COLO829 (cell line): Measurements from ENCODE around the gene PSMB5.

Experiments
- DNase-seq: peaks from one replicate; pipeline ENCODE4 v3.0.0; 2012; ENCODE audit warnings: low spot score

PSMB5 gene

DNA sequence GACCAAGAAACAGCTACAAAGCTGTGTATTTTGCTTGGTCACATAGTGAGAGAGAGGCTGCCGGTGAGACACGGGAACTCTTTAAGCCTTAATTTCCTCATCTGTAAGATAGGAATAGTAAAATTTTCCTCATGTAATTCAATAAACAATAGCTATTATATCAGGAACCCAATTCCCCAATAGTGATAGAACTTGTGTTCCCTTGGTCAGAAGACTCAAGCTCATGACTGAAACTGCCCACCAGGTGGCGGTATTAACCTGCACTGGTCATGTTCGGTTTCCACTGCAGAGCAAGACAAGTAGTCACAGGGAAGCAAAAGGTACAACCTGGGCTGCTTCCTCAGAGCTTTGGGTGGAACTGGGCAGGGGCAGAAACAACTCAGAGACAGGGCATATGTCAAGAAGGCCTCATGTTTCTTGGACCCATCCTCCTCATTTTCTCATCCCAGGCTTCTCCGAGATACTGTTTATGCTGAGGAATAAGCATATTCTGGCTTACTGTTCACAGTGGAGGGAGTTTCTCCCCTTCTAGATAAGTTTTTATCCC lies 48.1 kb downstream of the PSMB5 start:
- peak; percentile 91 for DNase-seq

DNA sequence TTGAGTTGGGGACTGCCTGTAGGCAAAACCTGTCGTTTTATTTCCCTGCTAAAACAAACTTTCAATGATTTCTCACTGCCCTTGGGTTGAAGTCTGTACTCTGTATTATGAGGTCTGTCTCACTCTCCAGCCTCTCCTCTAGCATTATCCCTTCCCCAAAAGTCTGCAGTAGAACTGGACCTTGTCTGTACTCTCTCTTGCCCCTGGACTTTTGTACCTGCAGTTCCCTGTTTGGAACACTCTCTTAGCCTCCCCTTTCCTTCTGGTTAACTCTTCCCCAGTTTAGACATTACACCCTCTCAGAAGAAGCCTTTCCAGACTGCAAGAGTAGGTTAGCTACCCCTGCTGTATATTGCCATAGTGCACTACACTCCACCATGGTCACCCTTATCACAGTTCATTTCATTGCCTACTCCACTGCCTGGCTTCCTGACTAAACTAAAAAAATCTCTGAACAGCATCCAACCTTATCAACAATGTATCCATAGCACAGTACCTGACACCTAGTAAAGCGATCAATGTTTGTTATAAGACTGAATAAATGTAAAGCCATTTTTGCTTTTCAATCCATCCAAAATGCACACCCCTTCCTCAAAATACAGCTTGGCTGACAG lies 48.7 kb downstream of the PSMB5 start:
- DNase-seq = no peak

DNA sequence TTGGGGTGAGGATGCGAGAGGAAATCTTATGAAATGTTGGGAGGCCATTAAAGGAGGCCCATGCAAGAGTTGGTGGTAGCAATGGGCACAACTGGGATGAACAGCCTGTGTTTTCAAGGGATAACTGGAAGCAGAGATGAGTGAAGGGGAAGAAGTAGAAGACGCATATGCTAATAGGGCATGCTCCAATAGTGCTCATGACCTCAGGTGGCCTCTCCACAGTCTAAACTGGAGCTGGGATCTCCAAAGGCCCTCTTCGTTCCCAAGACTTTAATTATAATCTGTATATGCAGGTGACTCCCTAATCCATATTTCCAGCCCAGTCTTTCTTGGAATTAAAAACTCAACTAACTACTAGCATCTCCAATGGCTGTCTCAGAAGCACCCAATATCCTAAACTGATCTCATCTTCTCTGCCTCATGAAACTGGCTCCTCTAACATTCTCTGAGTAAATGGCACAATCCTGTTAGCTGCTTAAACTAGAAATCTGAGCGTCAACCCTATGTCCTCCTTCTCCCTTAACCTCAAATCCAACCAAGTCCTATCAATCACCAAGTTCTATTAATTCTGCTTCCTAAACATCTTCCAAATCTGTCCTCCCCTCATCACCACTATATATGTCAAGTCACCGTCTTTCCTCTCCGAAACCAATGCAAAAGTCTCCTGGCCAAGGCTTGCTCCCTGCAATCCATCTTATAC lies 49.6 kb downstream of the PSMB5 start:
- DNase-seq = no peak

DNA sequence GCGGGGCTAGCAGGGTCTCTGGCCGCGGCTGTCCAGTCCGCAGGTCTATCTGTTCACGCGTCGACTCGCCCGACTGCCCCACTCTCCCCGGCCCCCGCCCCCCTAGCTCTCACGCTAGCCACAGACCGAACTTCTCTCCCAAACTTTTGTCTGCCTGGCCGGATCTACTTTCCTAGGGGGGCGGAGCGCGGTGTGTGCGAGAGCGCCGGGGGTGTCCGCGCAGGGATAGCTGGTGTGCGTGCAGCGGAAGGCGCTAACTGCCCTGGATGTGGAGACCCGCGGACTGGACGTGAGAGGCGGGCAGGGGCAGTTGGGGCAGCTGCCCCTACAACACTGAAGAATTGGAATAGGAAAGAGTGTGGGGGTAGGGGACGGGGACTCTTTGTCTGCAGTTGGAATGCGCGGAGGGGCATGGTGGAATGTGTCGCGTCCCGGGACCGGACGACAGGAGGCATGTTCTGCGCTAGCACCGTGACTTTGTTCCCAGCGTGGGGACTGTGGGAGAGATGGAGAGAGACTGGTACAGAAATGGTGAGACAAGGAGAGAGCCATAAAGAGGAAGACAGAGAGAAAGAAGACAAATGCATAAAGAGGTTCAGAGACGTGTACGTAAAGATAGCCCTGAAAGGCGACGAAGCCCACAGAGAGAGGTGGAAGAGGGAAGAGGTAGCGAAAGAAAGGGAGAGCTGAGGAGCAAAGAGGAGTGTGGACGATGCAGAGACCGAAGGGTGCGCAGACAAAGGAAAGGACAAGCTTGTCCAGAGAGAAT lies 52.0 kb downstream of the PSMB5 start, which contains the start of gene AJUBA:
TSS of gene AJUBA (minus strand) at position 75 of the 769 bp plus-strand sequence. CDS start 285 bp downstream, outside the sequence.
- DNase-seq = peak; percentile 84

DNA sequence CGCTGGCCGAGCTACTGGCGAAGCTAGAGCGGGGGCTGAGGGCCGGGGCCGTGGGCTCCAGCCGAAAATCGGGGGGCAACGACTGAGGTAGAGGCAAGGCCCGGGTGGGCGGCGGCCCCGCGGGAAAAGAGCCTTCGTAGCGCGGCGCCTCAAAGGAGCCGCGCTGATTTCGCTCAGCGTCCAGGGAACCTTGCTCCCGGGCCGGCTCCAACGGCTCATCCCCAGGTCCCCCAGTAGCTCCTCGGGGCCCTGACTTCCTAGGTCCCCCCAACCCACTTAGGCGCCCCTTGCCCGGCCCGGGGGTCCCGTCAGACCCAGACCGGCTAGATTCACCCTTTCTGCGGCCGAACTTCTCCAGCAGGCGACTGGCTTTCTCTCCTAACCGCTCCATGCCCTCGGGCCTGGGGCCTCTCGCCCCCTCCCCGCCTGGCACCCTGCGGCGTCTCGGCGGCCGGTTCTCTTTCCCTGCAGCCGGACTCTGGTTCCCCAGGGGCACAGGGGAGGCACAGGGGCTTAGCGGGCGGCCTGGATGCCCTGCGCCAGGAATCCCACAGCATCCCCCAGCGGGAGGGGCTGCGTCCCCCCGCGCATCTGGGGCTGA lies 52.7 kb downstream of the PSMB5 start:
- no peak for DNase-seq

DNA sequence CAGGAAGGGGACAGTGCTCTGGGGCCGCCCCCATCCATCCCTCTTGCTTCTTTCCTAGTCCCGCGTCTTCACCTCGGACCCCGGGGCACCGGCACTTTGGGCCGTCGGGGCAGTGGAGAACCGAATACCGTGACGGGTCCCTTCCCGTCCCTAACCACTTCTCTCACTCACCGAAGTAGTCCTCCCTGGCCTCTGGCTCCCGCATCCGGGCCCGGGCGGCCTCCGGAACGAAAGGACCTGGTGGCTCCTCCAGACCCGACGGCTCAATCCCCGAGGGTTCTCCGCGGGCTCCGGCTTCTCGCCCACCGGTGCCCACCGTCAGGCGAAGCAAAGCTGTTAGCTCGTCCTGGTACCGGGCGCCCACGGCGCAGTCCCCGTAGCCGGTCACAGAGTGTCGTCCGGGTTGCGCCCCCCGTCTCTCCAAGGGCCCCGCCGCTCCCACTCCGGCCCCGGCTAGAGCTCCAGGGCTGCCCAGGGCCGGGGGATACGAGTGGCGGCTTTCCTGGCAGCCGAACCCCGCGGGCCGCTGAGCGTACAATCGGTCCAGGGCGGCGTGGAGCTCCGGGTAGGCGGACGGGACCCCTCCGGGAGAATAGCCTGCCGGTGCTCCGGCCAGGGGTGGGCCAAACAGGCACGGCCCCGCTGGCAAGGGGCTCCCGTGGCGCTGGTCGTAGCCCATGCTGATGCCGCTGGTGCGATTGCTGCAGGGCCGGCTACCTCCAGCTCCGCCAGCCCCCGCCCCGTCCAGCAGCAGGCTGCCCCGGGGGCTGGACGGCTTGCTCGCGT lies 53.4 kb downstream of the PSMB5 start:
- no peak for DNase-seq

DNA sequence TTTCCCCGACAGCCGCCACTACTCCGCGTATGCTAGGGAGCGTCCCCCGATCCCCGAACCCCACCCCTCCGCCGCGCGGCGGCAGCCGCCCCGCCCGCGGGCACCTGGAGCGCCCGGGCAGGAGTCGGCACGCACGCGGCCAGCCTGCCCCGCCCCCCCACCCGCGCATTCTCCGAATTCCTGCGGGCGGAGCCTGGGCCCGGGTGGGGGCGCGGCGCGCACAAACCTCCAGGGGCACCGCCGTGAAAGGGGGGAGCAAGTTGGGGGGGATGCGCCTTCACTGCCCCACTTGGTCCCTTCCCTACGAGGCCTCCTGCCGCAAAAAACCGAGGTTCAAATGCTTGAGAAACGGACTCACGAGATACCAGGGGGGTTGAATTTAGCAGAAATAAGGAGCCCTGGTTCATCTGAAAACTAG lies 54.0 kb downstream of the PSMB5 start:
- DNase-seq = no peak

DNA sequence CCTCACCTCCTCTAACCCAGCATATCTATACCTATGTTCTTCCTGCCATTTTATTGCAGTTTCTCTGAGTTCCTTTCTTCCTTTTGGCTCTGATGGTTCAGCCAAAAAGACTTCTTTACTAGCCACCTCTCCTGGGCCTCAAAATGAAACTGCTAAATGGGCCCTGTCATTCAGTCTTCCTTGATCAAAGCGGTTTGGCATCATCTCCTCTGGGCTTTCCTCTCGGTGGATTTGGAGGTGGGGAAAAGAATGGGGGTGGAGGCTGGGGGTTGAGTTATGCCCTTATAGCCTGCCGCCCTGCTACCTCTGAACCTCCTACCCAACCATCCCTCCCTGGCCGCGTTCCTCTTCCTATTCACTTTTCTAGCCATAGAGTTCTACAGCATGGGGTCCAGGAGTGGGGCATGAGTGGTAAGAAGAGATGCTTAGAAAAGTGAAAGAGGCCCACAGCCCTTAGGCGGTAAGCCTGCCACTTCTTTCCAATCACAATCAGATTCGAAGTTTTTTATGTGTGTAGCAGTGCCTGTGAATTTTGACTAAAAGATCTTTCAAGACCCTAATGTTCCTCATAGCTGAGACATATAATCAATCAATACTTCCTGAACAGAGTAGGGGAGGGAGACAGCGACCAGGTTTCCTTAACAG lies 54.8 kb downstream of the PSMB5 start:
- DNase-seq = no peak

DNA sequence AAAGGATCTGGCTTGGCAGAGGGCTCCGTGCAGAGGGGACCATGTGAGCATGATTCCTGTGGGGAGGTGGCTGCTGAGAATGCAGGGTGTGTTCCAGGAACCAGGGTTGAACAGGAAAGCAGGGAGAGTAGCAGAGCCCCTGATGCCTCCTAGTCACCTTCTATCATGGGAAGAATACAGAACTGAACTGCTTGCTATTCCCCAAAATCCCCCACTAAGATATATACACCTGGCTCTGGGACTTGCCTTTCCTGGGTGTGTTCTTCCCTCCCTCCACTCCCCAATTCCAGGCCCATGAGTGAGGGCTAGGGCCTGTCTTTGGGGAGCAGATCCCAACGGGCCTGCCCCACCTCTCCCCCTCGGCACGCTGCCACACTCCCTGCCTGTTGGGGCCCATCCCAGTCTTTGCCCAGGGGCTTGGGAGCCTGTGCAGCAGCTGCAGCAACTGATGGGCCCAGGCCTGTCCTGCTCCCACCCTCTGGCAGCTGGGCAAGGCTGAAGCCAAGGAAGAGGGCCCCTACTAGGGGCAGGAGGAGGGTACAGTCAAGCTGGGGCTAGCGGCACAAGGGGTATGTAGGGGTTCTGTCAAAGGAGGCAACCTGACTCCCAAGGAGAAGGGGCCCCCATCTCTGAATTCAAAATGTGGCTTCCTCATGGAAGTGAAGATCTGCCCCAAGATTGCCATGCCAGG lies 55.6 kb downstream of the PSMB5 start:
- no peak for DNase-seq

DNA sequence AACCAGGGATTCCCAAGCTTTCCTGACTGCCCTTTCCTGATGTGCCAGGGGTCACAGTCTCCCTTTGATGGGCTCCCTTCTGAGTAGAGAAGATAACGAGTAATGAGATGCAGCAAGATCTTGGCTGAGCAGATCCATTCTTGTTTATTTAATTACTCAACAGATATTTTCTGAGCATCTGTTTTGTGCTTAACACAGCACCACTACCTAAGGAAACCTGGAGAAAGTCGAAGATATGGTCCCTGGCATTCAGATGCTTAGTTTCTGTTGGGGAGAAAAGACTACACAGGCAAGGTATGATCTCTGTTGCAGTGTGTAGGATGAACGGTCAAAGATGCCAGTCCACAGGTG lies 56.2 kb downstream of the PSMB5 start:
- DNase-seq = no peak

DNA sequence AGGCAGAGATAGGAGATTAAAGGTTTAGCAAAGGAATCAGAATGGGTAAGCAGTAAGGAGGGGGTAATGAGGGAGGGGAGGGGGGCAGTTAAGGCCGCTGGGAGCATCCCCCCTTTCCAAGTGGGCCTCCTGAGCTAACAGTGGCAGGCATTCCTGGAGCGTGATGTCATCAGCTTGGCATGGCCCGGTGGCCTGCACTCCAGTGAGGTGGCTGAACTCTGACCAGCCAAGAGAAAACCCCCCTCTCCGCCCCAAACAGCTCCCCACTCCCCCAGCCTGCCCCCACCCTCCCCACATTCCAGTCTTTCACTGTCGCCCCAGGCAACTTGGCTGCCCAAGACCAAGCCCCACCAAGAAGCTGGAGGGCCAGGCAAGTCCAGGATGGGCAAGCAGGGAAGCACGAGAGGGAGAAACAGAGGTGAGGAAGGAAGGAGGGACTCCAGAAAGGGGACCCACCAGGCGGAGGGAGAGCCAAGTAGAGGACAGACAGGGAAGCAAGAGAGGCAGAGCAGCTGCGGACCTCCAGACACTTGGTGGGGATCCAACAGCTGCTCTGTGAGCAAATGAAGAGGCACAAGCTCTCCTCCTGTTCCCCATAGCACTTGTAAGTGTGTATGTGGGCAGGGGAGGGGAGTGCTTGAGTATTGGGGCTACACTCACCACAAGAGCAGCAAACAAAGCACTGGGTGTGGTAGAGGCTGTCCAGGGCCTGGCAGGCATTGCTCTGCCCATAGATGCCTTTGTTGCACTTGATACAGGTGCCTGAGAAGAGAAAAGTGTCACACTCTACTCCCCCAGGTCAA lies 56.8 kb downstream of the PSMB5 start:
- DNase-seq = no peak

DNA sequence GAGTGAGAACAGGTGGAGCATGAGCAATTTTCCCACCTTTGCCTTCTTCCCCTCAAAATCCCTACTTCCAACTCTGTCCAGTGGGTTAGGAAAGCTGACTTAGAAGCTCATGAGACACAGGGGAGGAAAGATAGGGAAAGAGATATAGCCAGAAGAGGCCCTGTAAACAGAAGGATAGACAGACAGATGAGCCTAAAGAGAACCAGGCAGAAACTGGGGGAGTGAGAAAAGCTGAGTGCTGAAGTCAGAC lies 57.3 kb downstream of the PSMB5 start:
- DNase-seq = no peak

DNA sequence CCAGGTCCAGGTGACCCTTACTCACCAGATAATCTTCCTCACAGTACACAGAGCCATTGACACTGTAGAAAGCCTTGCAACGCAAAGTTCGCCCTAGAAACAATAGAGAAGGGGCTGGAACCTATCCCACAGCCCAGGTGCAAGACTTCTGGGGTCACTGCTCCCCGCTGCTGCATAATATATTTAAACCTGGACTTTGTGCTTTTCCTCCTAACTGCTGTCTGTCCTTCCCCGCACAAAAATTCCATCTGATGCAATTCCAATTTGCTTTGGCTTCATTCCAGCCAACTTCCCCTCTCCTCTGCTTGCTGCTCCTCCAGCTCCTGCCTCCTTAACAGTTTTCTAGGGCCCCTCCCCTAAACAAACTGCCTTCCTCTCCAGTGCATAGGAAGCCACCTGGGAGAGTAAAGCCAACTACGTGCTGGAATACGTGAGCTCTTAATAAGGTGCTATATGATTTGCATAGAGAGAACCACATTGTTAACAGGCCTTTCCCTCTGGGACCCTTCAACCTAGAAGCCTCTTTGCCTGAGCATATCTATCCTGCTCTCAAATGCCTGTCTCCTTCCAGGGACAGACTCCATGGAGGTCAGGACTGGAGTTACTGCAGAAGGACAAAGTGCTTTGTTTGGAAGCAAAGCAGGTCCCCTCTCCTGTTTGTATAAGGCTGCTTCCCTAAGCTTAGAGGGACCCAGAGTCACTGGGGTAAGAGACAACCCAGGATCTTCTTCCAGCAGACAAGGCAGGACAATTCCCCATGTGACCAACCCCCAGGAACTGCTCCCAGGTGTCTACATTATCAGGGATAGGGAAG lies 57.9 kb downstream of the PSMB5 start:
- DNase-seq = no peak
